HepG2 (cell line): ENCODE measurements around the gene MTCL1.

Experiments used
- CTCF ChIP-seq: sonication (generic); formaldehyde crosslinking; IDR thresholded peaks from 2 replicates; pipeline ENCODE4 v1.5.0; 2020; ENCODE audit warnings: mild to moderate bottlenecking, missing genetic modification reagents, moderate library complexity
- HIC2 ChIP-seq: sonication (generic); formaldehyde crosslinking; IDR thresholded peaks from 2 replicates; pipeline ENCODE4 v1.9.0; 2022; ENCODE audit warnings: low read depth, missing genetic modification reagents
- JUND ChIP-seq: sonication (generic); formaldehyde crosslinking; IDR thresholded peaks from 2 replicates; pipeline ENCODE4 v1.8.0; 2022; ENCODE audit warnings: mild to moderate bottlenecking, missing genetic modification reagents
- MAFK ChIP-seq, 2 experiments: IDR thresholded peaks in 1 of 2; conservative IDR thresholded peaks in 1 of 2; 2 replicates each; pipeline ENCODE4 v1.6.1; 2011; ENCODE audit warnings: improper control_type of control experiment in 2 of 2, low read length in 2 of 2
- PAWR ChIP-seq: sonication (generic); formaldehyde crosslinking; IDR thresholded peaks from 2 replicates; pipeline ENCODE4 v1.4.0; 2020; ENCODE audit warnings: missing genetic modification reagents, mild to moderate bottlenecking, borderline replicate concordance
- RAD51 ChIP-seq: fragments of 450-650 bp; IDR thresholded peaks from 2 replicates; pipeline ENCODE4 v1.6.1; 2016; ENCODE audit warnings: borderline replicate concordance
- ZBTB43 ChIP-seq: sonication (generic); formaldehyde crosslinking; conservative IDR thresholded peaks from 2 replicates; pipeline ENCODE4 v1.4.0; 2020; ENCODE audit warnings: missing genetic modification reagents
- ZNF138 ChIP-seq: sonication (generic); formaldehyde crosslinking; IDR thresholded peaks from 2 replicates; pipeline ENCODE4 v1.5.0; 2020; ENCODE audit warnings: mild to moderate bottlenecking, low read depth, missing genetic modification reagents
- ZNF33B ChIP-seq: sonication (generic); formaldehyde crosslinking; IDR thresholded peaks from 2 replicates; pipeline ENCODE4 v1.5.1; 2020; ENCODE audit warnings: mild to moderate bottlenecking, missing genetic modification reagents
- ZSCAN20 ChIP-seq: sonication (generic); formaldehyde crosslinking; IDR thresholded peaks from 2 replicates; pipeline ENCODE4 v1.4.0; 2020; ENCODE audit warnings: missing genetic modification reagents, mild to moderate bottlenecking, borderline replicate concordance
- TF ChIP-seq, protein P1 (sequence below), 2 experiments: IDR thresholded peaks; 2 replicates each; pipeline ENCODE4 v1.6.1; 2011 to 2012; ENCODE audit warnings: low read length in 2 of 2, borderline replicate concordance in 1 of 2, low read depth in 1 of 2, mild to moderate bottlenecking in 1 of 2, moderate library complexity in 1 of 2

DNA sequence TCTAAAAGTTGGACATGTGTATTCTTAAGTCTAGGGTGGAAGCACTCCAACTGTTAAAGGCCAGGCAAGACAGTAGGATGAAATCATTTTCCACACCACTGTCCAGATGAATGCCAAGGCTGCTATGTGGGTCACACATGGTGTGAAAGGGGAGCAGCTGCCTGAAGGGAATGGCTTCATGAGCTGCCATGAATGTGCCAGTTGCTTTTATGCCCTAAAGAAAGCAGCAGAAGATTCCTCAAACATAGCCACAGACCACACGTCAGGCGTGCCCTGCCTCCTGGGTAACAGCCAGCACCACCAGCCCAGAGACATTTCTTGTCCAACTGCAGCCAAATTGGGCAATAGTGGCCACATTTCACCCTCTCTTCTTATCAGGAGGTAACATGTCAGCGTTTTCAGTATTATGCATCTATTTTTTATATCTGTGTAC lies 130.2 kb downstream of the MTCL1 start:
- no peak for TF ChIP-seq ZBTB43 (CRISPR knock-in tag)
- no peak for TF ChIP-seq ZNF33B (CRISPR knock-in tag)
- TF ChIP-seq CTCF (CRISPR knock-in tag): no peak
- TF ChIP-seq MAFK (conservative IDR thresholded peaks at IDR 0.05 in 1 of 2, IDR thresholded peaks at IDR 0.05 in 1 of 2; ENCODE audit: low read length in 2 of 2): no peak
- no peak for TF ChIP-seq ZNF138
- no peak for TF ChIP-seq HIC2 (CRISPR knock-in tag)
- no peak for TF ChIP-seq ZSCAN20 (CRISPR knock-in tag)
- TF ChIP-seq JUND (CRISPR knock-in tag): no peak
- TF ChIP-seq, protein P1, sequence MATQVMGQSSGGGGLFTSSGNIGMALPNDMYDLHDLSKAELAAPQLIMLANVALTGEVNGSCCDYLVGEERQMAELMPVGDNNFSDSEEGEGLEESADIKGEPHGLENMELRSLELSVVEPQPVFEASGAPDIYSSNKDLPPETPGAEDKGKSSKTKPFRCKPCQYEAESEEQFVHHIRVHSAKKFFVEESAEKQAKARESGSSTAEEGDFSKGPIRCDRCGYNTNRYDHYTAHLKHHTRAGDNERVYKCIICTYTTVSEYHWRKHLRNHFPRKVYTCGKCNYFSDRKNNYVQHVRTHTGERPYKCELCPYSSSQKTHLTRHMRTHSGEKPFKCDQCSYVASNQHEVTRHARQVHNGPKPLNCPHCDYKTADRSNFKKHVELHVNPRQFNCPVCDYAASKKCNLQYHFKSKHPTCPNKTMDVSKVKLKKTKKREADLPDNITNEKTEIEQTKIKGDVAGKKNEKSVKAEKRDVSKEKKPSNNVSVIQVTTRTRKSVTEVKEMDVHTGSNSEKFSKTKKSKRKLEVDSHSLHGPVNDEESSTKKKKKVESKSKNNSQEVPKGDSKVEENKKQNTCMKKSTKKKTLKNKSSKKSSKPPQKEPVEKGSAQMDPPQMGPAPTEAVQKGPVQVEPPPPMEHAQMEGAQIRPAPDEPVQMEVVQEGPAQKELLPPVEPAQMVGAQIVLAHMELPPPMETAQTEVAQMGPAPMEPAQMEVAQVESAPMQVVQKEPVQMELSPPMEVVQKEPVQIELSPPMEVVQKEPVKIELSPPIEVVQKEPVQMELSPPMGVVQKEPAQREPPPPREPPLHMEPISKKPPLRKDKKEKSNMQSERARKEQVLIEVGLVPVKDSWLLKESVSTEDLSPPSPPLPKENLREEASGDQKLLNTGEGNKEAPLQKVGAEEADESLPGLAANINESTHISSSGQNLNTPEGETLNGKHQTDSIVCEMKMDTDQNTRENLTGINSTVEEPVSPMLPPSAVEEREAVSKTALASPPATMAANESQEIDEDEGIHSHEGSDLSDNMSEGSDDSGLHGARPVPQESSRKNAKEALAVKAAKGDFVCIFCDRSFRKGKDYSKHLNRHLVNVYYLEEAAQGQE (IDR thresholded peaks at IDR 0.05; ENCODE audit: borderline replicate concordance in 1 of 2, low read depth in 1 of 2, low read length in 2 of 2): no peak
- TF ChIP-seq PAWR (CRISPR knock-in tag): no peak
- TF ChIP-seq RAD51: no peak
